GM18511 (cell line): ENCODE results near the gene MAF.

Source experiments
- ATAC-seq: cut with Tn5 transposase; IDR thresholded peaks from one replicate; pipeline ENCODE4 v1.9.1; 2021; ENCODE audit warnings: mild to moderate bottlenecking, moderate library complexity; ENCODE audit not compliant: unreplicated experiment

Gene MAF

DNA sequence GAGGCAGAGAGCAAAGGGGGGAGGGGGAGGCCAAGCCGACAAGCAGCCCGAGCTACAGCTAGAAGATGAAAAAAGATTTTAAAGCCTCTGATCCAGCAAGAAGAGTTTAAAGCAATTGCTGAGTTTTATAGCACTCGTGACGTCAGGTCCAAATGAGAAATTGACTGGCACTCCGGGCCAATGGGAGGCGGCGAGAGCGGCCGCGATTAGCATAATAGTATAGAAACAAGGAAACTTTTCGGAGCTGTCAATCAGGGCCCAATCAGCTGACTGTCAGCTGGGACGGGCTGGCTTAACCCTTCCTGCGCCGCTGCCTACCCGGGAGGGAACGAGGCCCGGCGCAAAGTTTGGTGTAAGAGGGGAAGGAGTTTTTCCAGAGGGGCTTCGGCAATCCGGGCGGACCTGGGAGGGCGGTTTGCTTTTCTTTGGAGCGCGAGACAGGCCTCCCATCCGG, at the start of gene MAF:
Gene MAF (minus strand): TSS at position 100 of the 454 bp plus-strand sequence. CDS start 835 bp downstream, outside the sequence.
- ATAC-seq = no peak

DNA sequence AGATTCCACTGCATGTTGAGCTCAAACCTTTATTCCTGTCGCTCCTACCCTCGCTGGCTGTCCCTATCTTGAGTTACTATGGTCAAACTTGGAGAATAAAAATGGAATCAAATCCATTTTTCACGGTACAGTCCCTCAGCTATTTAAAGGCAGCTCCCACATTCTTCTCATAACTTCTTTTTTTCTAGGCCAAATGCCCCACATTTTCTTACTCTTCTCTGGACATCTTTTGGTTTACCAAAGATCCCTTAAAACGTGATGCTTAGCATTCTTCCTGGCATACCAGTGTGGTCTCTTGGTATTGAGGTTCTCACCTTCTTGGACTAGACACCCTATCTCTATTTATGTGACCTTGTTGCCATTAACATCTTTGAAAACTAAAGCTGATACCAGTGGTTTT, 48.3 kb upstream of the MAF start:
- no peak for ATAC-seq

DNA sequence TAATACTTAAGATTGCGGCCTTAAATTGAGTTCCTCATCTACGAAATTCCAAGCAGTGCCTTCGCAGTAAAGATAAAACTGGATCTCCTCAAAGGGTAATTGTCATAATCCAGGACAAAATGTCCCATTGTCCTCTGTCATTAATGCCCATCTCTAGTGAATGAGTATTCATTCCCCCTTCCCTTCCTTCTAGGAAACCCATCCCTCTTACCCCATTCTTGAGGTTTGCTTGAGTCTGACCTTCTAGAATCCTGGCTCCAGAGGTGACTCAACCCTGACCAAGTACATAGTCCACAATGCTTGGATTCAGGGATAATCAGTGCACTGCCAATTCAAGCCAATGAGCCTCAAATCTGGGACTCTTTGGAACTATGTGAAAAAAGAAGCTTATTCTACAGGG, 47.0 kb upstream of the MAF start:
- ATAC-seq = no peak

DNA sequence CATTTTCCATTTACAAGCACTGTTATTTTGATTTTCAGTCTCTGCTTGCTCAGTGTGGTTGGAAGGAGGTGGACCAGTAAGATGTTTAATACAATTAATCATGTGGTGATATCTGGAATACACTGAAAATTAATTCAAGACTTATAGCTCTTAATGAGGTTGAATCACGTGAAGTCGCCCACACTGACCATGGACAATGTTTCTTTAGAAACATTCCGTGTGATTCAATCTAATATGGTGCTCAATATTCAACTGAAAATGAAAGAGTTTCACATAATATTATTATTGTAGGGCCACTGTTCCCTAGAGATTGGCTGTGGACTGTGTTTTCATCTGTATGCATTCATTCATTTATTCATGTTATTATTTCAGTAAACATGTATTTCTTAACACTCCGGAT, 45.2 kb upstream of the MAF start:
- ATAC-seq = no peak

DNA sequence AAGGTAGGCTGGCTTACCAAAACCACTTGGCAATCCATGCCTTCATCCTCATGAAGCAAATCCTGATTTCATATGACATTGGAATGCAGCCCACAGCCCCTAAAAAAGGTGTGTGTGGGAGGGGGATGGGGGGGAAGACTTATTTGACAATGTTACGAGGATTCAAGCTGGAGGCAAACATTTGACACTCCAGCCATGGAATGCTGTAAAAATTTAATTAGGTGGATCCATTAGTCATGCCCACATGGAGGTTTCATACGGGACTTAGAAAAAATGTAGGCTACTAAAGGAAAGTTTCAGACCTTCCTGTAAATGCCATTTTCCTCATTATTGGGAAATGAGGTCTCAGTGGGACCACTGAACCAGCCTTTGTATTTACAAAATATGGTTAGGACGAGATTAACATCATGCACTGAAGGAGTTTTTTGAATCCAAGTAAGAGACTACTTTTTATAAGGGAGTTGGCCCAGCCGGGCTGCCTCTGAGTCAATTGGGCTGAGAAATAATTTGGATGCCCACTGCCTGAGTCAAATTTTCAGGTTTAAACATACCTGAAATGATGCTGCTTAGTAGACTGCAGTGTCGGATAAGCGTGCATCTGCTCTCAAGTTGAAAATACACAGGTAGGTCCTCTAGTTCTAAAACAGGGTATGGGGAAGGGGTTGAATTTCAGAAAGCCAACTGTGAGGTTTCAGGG, 44.6 kb upstream of the MAF start:
- no peak for ATAC-seq

DNA sequence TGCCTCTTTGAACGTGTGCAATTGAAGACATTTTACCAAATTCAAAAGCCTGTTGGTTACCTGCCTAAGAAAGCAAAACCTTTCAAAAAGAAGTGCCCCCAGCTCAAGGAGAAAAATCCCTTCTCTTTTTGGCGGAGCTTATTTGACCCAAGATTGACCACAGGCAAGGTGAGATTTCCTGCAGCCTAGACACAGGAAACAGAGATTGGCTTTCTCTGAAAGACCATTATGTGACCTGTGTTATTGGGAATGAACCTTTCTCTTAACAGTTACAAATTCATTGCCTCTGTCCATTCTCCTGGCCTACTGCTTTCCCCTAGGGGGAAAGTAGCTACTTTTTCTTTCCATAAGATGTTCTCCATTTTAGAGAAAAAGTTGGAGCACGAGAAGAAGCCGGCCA, 42.1 kb upstream of the MAF start:
- ATAC-seq = no peak

DNA sequence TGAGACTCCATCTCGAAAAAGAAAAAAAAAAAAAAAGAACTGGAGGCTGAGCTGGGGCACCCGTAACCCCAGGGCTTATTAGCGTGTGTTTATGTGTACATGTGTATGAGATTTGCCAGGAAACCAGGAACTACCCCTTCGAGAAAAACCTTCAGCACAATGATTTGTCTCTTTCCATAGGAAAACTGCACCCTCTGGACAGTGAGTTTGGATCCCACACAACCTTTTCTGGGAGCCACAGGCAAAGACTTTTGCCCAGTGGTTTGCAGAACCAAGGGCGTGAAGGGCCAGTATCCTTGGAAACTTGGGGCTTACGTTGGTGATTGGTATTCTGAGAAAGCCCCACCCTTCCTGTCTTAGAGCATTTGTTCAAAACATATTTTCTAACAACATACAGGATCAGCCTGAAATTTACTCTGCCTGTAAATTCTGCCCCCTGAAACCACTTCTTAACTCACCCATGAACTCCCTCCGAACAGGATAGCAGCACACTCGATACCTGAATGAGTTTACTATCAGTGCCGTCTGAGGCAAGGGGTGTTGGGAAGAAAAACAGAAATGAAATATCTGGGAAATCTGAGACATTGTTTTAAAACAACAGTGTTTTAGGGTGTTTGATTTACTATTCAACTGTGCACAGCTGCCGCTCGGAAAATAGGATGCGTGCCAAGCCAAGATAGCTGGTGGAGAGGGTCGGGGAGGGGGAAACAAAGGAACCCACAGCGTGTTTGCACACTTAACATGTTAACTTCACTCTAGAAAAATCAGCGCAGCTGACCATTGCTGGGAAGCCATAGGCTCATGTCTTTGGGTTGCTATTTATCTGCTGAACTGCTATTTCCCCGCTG, 40.2 kb upstream of the MAF start:
- ATAC-seq = no peak

DNA sequence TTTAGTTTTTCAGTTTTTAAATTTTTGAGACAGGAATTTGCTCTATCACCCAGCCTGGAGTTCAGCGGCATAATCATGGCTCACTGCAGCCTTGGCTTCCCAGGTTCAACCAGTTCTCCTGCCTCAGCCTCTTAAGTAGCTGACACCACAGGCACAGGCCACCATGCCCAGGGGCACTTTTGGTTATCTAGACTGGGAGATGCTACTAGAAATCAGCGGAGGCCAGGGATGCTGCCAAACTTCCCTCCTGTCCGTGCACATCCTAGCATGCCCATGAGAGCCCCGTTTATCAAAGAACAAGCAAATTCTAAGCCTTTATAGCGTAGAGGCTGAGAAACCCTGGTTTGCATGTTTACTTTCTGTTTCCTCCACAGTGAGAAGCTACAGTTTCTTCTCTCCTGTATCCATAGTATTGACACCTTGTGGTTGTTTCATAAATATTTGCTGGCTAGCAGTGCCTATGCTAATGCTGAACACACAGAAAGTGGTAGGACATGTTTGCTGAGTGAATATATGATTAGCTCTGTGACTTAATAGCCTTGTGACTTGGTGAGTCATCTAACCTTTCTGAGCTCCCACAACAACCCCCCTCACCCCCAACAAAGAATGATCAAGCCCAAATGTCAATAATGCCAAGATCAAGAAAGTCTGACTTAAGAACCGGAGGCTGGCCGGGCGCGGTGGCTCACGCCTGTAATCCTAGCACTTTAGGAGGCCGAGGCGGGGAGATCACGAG, 39.2 kb upstream of the MAF start:
- no peak for ATAC-seq

DNA sequence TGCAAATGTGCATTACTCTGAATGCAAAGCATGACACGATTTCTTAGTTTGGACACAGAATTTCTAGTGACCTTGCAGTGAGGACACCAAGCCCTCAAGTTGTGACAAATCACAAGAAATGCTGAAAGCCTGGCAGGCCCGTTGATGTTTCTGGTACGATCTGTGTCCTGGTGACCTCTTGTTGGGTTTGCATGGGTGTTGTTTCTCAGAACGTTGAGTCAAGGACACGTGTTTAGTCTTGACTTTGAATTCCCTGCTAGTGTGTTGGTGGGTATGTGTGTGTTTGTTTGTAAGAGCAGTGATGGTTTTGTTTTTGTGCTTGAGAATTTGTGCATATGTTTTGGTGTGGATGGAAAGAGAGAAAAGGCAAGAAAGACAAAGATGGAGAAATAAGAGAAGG, 37.8 kb upstream of the MAF start:
- no peak for ATAC-seq

DNA sequence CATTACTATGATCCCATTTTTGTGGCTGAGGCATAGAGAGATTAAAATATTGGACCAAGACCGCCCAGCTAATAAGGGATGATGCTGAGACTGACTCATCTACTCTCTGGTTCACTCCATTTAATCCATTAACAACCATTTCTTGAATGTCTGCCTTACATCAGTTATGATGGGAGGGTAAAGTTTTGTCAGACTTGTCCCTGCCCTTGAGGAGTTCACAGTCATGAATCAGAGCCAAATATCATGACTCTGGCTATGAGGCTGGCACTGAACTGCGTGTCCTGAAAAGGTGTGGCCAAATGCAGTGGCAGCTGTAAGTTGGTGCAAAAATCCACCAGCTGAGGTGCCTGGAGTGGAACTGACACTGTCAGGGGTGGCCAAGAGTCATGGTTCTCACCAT, 35.0 kb upstream of the MAF start:
- ATAC-seq = no peak

DNA sequence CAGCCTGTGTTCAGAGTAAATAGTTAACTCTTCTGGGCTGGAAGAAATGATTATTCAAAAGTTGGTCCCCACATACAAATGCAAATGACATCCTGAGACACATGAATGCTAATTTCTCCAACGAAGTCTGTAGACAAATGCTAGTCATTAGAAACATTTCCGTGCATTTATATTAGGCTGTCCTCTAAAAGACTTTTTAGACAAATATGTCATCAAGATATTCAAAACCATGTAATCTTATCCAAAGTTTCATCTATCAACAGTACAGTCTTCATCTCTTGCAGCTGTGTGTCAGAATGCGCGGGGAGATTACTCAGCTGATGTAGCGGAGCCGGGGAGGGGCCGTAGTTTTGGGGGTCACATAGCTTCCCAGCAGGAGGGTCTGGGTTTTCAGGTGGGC, 33.8 kb upstream of the MAF start:
- ATAC-seq = no peak

DNA sequence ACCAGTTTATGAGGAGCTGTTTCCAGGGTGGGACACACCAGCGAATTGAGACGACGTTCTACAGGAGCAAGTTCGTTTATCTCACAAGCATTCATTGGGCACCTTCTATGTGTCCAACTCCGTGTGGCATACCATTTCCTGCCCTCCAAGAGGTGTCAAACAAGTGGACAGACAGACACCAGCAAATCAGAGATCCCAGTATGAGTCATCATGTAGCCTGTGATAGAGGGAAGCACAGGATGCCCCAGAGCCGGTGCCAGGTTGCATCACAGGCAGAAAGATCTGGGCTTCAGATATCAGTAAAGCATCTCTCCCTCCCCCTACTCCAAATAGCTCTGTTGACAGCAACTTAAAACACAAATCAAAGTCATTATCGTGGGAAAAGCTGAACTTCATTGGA, 31.8 kb upstream of the MAF start:
- no peak for ATAC-seq

DNA sequence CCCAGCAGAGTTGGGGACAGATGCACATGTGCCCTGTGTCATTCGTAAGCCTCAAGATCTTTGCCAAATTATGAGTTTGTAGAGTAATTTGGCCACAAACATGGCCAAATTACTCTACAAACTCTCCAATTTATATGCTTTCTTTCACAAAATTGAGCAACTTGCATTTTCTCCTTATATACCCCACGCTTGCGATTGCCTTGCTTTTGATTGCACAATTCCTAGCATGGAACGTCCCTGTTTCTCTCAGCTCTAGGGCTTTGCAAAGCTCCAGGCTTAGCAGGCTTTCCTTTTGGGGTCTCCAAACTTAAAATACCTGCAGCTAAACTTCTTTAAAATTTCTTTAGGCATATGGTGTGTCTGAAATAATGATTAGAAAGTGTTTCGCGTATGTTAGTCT, 28.5 kb upstream of the MAF start:
- no peak for ATAC-seq

DNA sequence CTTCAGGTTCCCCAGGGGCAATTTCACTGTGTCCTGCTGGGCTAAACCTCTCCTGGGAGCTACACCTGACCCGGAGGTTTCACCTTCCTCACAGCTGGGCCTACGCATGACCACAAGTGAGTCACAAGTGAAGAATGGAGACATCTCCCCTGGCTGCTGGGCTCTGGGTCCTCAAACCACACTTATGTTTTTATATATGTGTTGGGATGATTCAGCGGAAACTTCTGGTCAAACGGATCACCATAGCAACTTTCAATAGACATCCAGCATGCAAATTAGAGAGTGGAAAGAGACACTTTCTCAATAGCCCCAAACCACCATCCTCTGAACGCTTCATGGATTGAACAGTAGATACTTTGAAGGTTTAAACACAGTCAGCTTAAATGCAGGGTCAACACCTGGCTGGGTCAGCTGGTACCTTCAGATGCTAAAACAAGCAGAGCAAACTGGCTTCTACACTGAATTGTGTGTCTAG, 28.0 kb upstream of the MAF start:
- peak; percentile 89 for ATAC-seq

DNA sequence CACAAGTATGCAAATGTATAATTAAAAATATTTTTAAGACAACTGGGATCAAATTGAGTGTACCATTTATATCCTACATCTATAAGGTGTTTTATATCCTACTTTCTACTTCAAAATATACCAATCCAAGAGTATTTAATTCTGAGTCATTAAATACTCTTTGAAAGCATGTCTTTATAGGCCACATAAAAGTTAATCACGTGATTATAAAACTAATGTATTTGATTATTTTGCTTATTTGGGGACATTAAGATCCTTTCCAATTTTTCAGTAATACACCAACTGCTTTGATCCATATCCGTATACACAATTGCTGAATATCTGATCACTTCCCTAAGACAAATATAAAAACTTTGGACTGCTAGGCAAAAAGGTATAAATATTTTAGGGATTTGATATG, 26.6 kb upstream of the MAF start:
- no peak for ATAC-seq

DNA sequence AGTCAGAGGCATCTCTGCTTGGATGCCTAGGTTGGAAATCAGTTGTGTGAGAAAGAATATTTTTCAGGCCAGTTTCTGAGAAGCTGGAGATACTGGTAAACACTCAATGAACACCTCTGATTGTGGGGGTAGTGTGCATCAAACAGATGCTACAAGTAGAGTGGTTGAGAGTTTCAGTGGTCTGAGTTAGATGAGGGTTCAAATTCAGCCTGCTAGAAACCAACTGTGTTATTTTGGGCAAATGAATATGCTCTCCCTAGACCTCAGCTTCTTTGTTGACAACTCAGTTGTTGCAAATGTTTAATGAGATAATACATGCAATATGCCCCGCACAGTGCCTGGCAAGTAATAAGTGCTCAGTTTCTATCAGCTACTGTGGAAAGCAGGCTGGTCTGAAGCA, 25.2 kb upstream of the MAF start:
- no peak for ATAC-seq

DNA sequence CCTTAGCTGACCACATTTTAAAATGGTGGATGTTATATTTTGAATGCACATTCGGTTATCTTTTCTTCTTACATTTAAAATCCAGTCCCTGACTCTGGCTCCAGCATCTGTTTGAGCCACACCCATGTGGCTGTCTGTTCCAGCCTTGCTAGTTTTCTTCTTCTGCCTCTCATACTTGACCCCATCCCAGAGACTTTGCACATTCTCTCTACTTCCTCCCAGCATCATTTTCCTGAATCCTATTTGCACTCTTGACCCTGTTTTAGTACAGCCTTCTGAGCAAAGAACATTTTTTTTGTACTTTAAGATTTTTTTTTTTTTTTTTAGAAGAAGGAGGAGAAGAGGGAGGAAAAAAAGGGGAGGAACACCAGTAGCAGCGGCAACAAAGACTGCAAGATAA, 23.3 kb upstream of the MAF start:
- no peak for ATAC-seq

DNA sequence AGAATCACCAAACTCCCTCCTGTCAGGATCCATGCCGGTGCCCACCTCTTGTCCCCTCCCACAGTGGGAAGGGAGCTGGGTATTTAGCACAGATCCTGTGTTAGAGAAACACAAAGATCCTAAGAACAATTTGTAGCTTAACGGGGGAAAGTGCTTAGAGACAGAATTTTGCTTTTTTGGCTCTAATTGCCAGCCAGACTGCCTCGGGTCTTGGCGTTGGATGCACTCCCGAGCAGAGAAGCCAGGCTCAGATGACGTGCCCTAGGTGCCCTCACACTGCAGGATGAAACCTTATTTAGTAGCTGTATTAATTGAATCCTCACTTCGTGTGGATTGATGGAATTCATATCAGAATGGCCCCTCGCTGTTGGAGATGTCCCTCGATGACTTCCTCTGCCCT, 22.5 kb upstream of the MAF start:
- no peak for ATAC-seq

DNA sequence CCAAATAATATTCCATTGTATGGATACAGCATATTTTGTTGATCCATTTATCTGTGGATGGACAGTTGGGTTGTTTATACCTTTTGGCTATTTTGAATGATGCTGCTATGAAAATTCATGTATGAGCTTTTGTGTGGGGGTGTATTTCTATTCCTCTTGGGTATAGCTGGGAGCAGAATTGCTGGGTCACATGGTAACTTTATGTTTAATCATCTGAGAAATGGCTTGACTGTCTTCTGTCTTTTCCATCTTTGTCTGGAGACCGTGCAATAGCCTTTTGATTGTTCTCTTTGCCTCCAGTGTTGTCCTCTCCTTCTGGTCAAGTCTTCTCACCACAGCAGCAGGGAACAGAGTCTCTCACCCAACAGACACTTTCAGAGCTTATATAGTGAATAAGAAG, 20.5 kb upstream of the MAF start:
- no peak for ATAC-seq

DNA sequence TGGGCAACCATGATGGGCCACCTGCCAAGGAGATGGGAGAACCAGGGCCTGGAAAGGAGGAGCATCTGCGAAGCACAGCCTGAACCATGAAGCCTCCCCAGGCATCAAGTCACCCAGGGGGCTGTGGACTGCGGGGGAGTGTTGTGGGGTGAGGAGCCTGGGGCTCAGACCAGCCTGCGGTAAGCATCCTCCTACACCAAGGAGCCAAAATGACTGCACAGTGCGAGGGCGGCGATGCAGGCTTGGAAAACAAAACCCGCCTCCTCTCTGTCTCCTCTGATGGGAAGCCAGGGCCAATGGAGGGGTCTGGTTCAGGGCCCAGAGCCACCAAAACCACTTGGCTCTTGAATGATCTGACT, 18.1 kb upstream of the MAF start:
- no peak for ATAC-seq

DNA sequence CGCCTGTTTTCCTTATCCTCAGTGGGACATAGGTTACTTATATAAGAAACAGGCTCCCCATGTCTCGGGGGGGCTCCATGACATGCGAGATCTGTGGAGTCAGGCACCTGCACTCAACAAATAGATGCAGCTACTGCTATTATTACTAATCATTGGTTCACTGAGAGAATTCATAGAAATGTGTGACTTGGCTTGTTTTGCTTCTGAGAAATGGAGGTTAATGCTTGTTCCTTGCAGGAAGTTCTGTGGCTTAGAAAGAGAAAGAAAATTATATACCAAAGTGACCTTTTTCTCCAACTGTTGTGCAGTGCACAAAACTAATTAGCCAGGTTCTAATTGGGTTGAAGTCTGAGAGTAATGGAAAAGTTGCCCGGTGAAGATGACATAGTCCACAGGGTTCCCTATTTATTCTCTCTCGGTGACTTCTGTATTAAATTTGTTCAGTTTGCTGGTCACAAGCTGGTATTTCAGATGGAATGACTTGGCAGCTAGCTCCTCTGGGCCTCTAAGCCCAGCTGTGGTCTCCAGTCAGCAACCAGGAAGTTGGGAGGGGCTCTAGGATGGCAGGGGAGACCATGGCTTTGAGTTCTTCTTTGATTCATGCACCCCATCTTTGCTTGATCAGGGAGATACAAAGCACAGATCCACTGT, 17.6 kb upstream of the MAF start:
- ATAC-seq = no peak
